ENCODE data around the gene HLA-DOA. TPM values are rescaled to one million over a fixed set of nuclear protein-coding genes. Genes with fewer than 3 reads are reported as not detected.
A peak's percentile ranks its signal among the peaks of the same experiment; 100 is the strongest.

HLA-DOA gene
- total and polyA plus RNA-seq, 2 experiments from 2014 or later: 0.74 TPM; not detected in 1

GRCh38 chr6:32991972-32992371 is 17.4 kb downstream of the HLA-DOA start:
- TF ChIP-seq CTCF (IDR thresholded peaks at IDR 0.05; ENCODE audit: low read depth, low read length): no peak
- Histone ChIP-seq H3K36me3 (no peaks in the 10 kb centered on the region), H3K4me1 (ENCODE audit: low read depth) (no peaks in the 10 kb centered on the region), H3K27ac (no peak overlapping the region), H3K9me3 (ENCODE audit: low read depth) (no peaks in the 10 kb centered on the region), H3K4me3 (no peak overlapping the region), H3K27me3 (peaks cover 14% of the 10 kb centered on the region)
- DNase-seq (ENCODE audit: low read depth in 1 of 2, low spot score in 1 of 2): no peak

GRCh38 chr6:32989368-32989767 is 20.0 kb downstream of the HLA-DOA start:
- Histone ChIP-seq H3K9me3 (ENCODE audit: low read depth) (no peaks in the 10 kb centered on the region), H3K27me3 (no peaks in the 10 kb centered on the region), H3K4me1 (ENCODE audit: low read depth) (no peaks in the 10 kb centered on the region), H3K36me3 (no peaks in the 10 kb centered on the region), H3K4me3 (no peak overlapping the region), H3K27ac (no peak overlapping the region)
- no peak for DNase-seq (ENCODE audit: low read depth in 1 of 2, low spot score in 1 of 2)
- no peak for TF ChIP-seq CTCF (IDR thresholded peaks at IDR 0.05; ENCODE audit: low read depth, low read length)

GRCh38 chr6:32984622-32985389 is 24.6 kb downstream of the HLA-DOA start:
- peak; percentile 83 for TF ChIP-seq CTCF (IDR thresholded peaks at IDR 0.05; ENCODE audit: low read depth, low read length)
- H3K27me3 ChIP-seq: no peaks in the 10 kb centered on the region
- H3K4me1 ChIP-seq (ENCODE audit: low read depth): no peaks in the 10 kb centered on the region
- peaks cover 24% of the 10 kb centered on the region for H3K36me3 ChIP-seq
- no peaks in the 10 kb centered on the region for H3K9me3 ChIP-seq (ENCODE audit: low read depth)
- DNase-seq (ENCODE audit: low read depth in 1 of 2, low spot score in 1 of 2): peak; percentile 89 to 93
- no peak overlapping the region for H3K4me3 ChIP-seq
- H3K27ac ChIP-seq: no peak overlapping the region

GRCh38 chr6:32983964-32984621 is 25.3 kb downstream of the HLA-DOA start:
- H3K4me3 ChIP-seq: no peak overlapping the region

GRCh38 chr6:32983493-32983848 is 25.9 kb downstream of the HLA-DOA start:
- Histone ChIP-seq H3K27me3 (no peaks in the 10 kb centered on the region), H3K27ac (peak overlapping the region; percentile 35), H3K36me3 (peaks cover 36% of the 10 kb centered on the region), H3K4me1 (ENCODE audit: low read depth) (no peaks in the 10 kb centered on the region), H3K9me3 (ENCODE audit: low read depth) (no peaks in the 10 kb centered on the region), H3K4me3 (no peak overlapping the region)
- no peak for TF ChIP-seq CTCF (IDR thresholded peaks at IDR 0.05; ENCODE audit: low read depth, low read length)
- DNase-seq (ENCODE audit: low read depth in 1 of 2, low spot score in 1 of 2): no peak

More at GRCh38 chr6:32983964-32984621, 25.3 kb downstream of the HLA-DOA start:
- H3K36me3 ChIP-seq: peaks cover 31% of the 10 kb centered on the region
- no peaks in the 10 kb centered on the region for H3K27me3 ChIP-seq
- no peaks in the 10 kb centered on the region for H3K4me1 ChIP-seq (ENCODE audit: low read depth)
- peak overlapping the region; percentile 35 for H3K27ac ChIP-seq
- H3K9me3 ChIP-seq (ENCODE audit: low read depth): no peaks in the 10 kb centered on the region
- DNase-seq (ENCODE audit: low read depth in 1 of 2, low spot score in 1 of 2): no peak
- no peak for TF ChIP-seq CTCF (IDR thresholded peaks at IDR 0.05; ENCODE audit: low read depth, low read length)
